OCI-LY1 (cell line): ENCODE results near the gene FAM13C.

Experiments used
- CTCF ChIP-seq: fragments of 200-600 bp; sonication (generic), shearing (Covaris generic); IDR thresholded peaks from 2 replicates; pipeline ENCODE4 v1.5.1; 2017; ENCODE audit warnings: mild to moderate bottlenecking, antibody characterized with exemption, low read length, moderate library complexity, mixed read lengths
- EZH2 ChIP-seq: fragments of 200-600 bp; sonication (generic), shearing (Covaris generic); IDR thresholded peaks from 2 replicates; pipeline ENCODE4 v1.8.0; 2017; ENCODE audit warnings: borderline replicate concordance, mixed run types, mild to moderate bottlenecking, antibody characterized with exemption, low read length, moderate library complexity, mixed read lengths

GRCh38 chr10:59335497-59335896 is 26.9 kb downstream of the FAM13C start:
- no peak for TF ChIP-seq CTCF
- no peak for TF ChIP-seq EZH2
